NCI-H2227 (cell line): ENCODE data around the gene GFRA1.

ENCODE experiments used
- DNase-seq: peaks from one replicate; lab custom pipeline; 2025; ENCODE audit not compliant: unreplicated experiment; lab: John Stamatoyannopoulos, UW

The GFRA1 gene

DNA sequence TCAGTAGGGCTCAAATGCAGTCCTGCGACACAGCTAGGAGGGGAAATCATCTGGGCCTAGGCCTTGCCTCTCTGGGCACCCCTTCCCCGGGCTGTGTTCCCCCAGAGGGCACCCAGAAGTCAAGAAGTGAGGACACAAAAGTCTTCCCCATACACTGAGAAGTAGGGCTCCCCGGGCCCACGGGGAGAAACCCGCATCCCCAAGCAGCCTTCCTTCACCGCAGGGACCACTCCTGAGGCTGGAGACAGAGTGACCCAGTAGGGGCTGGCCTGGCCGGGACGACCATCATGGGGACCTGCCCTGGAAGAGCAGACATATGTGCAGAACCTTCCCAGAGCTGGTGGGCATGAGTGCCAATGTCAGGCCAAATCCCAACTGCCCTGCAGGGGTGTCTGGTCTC, 163.5 kb downstream of the GFRA1 start:
- DNase-seq, result no peak

DNA sequence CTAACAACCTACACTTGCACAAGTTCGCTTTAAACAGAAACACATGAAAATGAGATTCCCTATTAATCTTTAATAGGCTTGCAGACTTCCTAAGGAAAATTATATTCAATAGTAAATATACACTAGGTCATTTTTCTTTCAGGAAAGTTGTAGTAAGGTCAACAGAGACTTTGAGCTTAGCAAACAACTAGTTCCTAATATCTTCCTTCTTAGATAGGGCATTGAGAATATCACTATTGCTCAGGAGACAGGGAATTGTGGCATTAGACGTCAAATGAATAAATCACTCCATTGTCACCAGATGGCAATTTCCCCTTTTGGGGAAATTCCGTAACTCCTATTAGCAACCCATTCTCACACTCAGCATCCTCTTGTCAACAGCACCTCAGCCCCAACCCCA, 164.9 kb downstream of the GFRA1 start:
- DNase-seq, result no peak

DNA sequence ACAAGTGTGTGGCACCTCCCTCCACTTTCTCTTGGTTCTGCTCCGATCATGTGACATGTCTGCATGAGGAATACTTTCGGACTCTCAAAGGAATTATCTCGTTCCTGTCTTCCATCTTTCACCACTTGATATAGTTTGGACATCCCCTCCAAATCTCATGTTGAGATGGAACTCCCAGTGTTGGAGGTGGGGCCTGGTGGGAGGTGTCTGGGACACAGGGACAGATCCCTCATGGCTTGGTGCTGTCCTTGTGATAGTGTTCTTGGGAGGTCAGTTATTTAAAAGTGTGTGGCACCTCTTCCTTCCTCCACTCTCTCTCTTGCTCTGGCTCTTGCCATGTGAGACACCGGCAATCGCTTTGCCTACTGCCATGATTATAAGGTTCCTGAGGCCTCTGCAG, 166.4 kb downstream of the GFRA1 start:
- no peak for DNase-seq

DNA sequence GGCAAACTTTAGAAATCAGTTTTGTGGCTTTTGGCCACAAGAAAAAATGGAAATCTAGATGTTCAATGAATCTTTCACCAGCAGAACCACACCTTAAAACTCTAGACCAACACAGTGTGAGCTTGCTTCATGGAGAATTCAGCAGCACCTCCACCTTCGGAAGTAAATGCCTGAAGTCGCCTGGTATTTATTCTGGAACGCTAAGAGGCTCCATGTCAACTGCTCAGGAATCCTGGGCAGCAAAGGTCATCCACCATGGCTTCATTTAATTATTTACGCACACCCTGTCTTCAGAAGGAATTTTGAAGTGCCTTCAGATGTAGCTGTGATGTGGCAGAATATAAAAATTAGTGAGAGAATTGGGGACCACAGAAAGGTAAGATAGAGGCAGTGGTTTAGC, 167.7 kb downstream of the GFRA1 start:
- no peak for DNase-seq

DNA sequence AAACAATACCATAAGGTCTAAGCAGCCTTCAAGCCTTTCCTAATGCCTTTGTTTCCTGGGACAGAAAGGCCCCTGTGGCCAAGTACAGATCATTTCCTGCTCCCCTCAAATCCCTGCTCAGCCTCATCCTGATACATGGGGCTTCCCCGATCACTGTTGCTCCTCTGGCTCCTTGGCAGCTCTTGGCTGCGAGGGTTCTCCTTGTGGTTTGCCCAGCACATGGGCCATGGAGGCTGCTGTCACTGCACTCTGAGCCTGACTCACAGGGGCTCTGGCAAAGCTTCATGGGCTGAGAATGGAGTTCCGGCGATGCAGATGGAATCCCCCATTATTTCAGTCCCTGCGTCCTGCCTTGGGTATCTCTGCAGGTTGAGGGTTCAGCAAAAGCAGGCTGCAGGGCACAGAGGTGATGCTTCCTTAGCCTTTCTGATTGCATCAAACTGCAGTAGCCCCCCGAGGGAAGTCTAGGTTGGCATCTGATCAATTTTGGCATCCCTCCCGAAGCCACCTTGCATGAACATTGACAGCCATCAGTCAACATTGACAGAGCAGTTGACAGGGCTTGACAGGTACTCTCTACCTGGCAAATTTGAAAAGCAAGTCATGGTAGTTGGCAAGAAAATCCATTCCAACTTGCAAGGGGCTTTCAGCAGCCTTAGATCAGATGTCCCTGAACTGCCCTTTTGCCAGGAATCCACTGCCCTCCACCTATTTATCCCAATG, 168.6 kb downstream of the GFRA1 start:
- DNase-seq, result no peak

DNA sequence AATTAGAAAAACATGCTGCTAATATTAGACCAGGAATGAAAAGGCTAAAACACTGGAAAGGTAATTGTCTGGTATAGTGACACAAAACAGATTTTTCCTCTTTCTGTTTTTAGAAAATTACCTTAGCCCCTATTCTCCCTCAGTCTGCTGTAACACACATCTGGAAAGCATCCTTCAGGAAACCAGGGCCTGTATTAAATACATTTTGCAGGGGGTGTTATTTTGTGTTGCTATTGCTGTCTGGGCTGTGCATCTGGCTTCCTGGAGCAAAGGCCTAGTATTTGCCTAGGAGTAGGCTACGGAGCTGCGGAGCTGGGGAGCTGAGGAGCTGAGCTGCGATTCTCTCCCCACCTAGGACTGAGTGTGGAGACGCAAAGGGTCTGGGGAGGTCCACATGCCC, 169.3 kb downstream of the GFRA1 start:
- no peak for DNase-seq

DNA sequence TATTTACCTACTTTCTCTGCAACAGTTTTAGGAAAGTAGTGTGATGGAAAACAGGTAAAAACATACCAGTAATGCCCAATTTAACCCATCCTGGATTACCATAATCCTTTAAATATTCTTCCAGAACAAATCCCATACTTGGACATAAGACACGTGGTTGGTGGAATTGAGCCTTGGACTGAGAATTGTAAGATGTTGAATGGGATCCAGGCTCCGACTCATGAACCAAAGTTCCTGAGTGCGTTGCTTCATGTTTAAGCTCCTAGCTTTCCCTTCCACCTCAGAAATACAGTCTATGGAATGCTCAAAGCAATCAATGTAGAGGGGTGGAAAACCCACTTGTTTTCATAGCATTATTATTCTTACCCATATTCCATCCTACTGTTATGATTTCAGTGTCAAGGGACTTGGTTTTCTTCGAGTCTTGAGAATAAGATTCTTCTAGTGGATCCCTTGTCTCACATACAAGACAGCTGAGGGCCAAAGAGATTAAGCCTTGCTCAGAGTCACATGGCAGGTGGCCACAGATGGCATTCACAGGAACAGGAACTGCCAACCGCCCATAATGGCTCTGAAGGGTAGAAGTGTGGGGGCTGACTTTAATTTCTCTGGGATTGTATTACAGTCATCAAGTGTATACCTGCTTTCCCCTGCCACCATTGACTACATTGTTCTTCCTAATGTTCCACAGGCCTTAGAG, 171.2 kb downstream of the GFRA1 start:
- DNase-seq, result no peak

DNA sequence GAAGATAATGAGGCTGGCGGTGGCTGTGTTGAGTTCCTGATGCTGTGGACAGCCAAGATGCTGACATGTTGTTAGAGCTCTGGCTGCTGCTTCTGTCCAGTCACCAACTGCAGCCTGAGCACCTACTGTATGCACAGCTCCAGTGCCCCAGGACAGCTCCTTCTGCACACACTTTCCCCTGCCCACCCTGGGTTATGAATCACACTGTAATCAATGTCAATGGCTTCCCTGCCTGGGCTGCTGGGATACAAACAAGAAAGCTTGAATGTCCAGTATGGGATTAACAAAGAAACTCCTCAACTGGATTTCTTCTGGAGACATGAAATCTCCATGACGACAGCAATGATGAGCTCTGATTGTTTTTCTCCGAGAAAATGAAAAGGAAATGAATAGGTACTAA, 172.0 kb downstream of the GFRA1 start:
- DNase-seq, result no peak

DNA sequence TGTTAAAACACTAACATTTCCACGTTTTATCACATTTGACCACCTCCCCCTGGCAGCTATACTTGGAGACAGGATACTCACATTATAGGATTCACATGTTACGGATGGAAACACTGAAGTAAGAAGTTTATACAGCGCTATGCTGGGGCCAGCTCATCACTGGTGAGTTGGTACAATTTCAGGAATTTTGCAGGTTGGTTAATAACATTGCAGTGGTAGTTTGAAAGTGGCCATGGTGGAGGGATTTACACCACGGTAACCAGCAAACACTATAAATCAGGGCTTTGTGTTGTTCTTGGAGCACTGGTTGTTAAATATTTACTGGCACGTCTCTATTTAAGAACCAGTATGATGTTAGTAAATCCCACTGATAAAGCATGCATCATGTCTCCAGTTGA, 174.0 kb downstream of the GFRA1 start:
- no peak for DNase-seq

DNA sequence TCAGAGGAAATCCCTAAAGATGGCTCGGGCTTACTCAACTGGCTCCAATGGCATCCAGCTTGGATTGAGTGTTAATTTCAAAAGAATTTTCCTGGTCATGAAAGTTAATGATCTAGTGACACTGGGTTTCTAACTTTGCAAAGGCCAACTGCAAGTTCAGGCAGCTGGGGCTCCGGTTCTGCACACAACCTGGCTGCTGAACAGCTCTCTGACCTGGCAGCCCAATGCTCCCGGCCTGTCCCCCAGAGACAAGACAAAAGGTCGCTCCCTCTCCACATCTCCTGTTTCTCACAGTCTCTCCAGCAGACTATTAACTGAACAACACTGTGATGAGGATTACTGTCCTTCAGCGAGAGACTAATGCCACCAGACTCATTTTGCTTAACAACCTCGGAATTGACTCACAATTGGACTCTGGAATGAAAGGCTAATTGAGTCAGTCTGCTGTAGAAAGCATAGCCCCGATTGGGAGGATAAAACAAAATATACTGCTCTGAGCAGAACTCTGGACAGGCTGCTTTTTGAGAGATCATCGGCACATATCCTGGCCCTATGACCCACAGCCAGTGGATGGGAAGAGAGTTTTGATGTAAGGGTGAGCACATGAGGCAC, 174.5 kb downstream of the GFRA1 start:
- no peak for DNase-seq

DNA sequence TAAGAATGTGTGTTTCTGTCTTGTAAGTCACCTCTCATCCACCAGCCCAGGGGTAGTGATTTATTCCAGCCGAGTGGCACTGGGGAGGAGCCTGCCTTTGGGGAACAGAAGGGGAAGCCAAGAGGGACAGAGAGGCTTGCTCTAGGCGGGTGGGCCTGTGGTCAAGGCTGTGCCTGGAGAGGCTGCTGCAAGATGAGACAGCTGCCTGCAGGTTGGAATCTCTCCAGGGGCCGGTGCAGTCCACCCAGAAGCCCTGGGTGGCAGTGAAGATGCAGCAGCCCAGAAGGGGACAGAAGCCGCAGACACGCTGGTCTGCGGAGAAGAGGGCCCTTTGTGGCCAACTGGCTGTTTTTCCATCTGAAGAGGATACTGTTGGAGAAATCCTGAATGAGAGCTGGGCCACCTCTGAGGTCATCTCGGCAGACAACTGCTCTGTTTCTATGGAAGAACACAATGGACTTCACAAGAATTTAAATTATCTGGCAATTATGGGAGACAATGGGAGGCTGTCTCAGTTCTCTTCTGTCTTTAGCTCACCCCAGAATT, 175.7 kb downstream of the GFRA1 start:
- DNase-seq, result no peak

DNA sequence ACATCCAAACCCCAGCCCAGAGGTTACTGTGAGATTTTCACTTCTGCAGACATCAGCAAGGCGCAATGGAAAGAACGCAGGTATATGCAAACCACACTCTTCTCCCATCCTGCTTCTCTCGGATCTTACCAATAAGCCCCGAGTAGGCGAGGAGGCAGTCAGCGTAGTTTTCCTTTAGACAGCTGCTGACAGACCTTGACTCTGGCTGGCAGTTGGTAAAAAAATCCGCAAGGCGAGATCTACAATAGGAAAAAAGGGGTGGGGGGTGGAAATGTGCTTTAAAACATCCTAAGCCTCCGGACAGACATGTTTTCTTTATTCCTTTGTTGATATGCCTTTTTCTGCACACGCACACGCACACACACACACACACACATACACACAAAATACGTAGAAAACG, 176.5 kb downstream of the GFRA1 start:
- DNase-seq, result no peak

DNA sequence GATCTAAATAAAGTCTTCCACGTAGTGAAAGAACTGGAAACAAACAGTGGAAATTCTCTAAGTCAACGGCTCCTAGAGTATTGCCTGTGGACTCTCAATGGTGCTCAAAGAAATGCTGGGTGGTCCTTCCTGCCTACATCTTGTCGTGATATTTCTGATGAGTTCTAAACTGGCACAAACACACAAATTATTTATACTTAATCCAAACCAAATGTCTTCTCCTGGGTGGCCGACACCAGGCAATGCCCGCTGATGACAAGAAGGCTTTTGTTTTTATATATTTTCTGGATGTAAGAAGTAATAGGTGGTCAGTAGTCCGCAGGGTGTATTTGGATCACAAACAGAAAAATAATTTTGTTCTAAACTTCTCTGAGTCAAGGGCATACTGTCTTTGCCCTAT, 178.7 kb downstream of the GFRA1 start:
- DNase-seq, result no peak

DNA sequence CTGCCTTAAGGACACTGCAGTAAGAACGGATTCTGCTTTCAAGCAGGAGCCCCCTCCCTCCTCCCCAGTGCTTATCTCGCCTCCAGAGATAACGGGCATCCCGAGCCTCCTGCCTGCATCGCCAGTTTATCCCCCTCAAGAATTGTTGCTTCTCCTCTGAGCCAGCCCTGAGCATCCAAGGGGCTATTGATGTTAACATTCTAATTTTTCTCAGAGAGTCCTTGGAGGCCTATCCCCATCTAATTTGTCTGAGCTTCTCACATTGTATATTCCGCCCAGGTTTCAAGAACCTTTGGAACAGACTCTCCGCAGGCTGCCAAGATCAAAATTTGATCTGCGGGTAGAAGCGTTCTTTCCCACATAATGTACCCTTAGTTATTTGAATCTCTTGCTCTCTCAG, 180.0 kb downstream of the GFRA1 start:
- DNase-seq, result no peak

DNA sequence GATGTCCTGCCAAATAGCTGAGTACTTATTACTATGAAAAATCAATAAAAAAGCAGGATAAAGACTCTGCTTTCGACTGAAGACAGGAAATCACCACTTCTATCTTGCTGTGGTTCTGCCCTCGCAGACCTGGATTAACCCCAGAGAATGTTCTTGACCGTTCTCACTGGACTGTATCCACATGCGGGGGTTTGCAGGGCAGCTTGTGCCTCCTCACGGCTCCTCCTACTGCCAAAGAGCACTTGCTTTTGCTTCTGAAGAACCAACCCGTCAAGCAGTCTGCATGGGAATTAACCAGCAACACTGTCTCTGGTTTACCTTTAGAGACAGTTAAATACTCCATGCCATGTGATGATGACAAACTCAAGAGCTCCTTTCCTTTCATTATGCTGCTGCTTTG, 184.0 kb downstream of the GFRA1 start:
- no peak for DNase-seq

DNA sequence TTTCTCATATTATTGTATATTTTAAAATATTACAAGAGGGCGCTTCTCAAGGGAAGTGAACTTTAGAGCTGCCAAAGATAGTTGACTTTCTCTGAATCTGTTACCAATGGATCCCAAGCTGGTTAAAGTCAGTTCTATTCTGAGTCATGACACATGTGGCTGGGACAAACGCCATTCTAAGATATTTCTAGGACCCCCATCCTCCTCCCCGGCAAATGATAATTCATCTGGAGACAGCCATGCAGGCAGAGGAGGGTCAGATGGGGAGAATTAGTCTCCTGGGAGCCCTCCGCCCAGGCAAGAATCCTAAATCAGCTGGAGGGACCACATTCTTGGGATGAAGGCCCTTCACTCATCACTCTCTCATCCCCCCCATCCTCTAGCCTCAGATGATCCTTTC, 187.7 kb downstream of the GFRA1 start:
- DNase-seq, result no peak

DNA sequence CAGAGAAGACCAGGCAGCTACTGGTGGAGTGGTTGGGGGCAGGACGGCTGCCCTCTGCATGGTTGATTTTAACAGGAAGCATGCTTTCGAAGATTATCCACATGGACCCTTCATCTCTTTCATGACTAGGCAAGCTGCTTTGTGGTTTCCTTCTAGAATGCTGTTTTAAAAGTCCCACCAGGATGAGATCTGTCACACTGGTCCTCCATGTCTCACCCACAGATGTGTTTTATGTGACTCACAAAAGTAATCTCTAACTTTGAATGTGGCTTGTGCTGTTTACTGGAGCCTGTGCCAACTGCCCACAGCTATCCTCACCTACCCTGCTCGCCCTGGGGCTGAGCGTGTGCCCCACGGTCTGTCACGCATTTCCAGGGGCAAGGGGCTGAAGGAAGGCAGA, 188.8 kb downstream of the GFRA1 start:
- no peak for DNase-seq

DNA sequence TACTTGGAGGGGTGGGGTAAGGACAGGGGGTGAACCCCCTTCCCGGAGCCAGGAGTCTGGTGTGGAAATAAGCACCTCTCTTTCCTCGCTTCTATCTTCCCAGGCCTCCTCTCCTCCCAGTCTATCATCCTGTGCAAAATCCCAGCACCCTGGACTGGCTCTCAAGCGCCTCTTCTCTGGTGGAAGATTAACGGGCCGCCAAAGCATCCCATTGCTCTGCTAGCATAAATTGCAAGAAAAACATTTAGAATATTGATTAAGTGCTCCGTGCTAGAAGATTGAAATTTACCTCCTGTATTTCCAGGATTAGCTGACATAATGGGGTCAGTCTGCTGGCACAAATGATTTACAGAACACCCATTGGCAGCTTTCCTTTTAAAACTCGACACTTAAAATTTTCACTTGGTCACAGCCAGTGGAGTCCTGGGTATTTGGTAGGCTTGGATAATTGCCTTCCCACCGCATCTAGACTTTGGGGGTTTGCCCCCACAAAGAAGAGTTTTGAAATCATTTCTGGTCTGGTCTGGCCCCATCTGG, 189.7 kb downstream of the GFRA1 start:
- no peak for DNase-seq

DNA sequence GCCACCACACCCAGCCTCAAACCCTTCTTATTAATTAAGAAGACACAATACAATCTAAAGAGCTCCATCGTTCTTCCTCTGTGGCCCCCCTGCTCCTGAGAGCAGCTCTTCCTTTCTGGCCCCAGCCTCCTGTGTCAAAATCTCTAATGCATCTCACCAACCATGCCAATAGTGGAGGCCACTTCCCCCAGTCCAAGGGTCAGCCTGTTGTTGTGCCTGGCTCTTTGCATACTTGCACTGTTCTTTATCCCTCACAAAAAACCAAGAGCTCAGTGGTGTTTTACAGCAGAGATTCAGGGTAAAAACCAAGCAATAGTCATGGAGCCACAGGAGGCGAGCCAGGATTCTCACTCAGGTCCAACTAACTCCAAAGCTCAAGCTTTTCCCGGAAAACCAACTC, 190.2 kb downstream of the GFRA1 start:
- no peak for DNase-seq

DNA sequence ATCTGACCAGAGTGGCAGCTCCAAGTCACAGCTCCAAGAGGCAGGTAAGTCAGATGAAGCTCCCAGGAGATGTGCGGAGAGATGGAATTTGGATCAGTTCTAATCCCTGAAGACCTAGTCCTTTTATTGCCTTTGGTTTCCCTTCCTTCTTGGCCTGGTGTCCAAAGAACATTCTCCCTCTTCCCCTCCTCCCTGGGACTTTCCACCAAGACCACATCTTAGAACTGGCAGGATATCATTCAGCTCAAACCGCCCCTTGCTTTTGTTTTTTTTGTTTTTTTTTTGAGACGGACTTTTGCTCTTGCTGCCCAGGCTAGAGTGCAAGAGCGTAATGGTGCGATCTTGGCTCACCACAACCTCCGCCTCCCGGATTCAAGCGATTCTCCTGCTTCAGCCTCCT, 190.8 kb downstream of the GFRA1 start:
- no peak for DNase-seq

DNA sequence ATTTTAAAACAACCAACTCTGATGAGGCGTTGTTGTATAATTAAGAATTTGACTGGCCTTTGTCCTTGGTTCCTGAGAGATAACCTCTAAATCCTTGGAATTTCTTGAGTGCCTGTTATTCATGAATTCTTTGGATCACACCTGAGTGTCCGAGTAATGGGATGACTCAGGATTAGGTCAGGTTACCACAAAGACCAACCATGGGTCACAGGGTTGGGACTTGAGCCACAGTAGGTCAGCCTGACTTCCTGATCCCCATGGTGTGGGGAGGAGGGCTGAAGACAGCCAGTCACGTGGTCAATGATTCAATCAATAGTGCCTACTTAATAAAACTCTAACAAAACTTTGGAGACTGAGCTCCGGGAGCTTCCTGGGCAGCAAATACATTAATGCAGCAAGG, 192.5 kb downstream of the GFRA1 start:
- DNase-seq, result no peak

DNA sequence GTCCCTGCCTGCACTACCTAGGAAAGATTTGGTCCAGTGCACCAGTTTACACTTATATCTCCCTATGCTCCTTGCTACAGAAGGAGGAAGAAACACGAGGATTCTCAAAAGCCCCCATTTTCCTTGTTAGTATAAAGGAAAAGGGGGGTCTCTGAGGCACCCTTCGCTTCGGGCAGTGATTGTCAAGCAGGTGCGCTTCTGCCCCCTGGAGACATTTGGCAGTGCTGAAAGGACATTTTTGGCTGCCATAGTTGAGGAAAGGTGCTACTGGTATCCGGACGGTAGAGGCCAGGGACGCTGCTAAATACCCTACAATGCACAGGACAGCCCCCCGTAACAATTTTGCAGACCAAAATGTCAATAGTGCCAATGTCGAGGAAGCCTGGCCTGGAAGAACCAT, 193.7 kb downstream of the GFRA1 start:
- DNase-seq, result no peak
